HG02571 (cell line): ENCODE measurements around the gene UCN.
"Not testable (repeated sequence)": the region's sequence is repeated elsewhere in the genome, so short reads cannot be mapped to it uniquely, and the experiment has no call there.

Experiments used
- ATAC-seq: cut with Tn5 transposase; IDR thresholded peaks from one replicate; pipeline ENCODE4 v1.9.1; 2021; ENCODE audit warnings: mild to moderate bottlenecking, moderate library complexity; ENCODE audit not compliant: unreplicated experiment

Gene UCN

DNA sequence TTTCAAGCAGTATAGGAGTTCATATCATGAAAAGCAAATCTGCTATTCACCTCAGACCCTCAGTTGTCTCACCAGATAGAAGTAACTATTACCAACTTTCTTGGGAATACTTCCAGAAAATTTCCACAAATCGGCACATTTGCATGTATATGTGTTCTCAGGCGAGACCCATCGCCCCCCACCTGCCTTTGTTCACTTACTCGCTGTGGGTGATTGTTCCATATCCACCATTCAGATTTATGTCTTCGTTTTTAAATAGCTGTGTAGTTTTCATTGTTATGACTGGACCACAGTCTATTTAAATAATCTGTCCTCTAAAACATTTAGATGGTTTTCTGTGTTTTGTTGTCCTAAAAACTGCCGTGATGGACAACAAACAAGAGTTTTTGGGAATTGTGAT is 22.8 kb downstream of the UCN start:
- ATAC-seq, result no peak

DNA sequence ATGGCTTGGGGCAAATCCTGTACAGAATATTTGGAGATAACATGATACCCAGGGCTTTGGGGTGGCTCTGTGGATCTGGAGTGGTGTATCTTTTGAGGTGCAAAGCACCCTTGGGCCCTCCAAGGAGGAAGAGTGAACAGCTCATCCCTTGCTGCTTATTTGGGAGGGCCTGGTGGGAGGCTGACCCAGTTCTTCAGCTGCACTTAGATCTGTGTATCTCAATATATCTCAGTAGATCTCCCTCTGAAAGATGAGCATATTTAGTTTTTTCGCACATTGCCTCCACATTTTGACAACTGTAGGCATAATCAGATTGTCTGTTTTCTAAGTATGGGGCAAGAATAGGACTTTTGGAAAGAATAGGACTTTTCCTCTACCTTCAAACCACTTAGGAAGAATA is 23.2 kb downstream of the UCN start:
- no peak for ATAC-seq

DNA sequence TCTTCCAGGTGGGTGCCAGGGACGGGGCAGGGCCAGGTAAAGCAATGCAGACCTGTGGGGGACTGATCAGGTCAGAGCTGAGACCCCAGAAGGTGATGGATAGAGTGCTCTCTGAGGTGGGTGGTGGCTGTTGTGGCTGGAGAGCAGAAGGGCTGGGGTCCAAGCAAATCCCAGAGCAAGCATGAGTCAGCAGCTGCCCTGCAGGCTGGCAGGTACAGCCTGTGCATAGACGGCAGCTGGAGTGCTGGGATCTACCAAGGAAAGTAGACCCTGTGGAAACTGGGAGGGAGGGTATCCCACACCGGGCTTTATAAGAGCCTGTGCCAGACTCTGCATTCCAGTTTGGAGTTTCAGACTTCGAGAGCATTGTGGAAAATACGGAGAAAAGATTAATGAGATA is 25.4 kb downstream of the UCN start:
- ATAC-seq, result no peak

DNA sequence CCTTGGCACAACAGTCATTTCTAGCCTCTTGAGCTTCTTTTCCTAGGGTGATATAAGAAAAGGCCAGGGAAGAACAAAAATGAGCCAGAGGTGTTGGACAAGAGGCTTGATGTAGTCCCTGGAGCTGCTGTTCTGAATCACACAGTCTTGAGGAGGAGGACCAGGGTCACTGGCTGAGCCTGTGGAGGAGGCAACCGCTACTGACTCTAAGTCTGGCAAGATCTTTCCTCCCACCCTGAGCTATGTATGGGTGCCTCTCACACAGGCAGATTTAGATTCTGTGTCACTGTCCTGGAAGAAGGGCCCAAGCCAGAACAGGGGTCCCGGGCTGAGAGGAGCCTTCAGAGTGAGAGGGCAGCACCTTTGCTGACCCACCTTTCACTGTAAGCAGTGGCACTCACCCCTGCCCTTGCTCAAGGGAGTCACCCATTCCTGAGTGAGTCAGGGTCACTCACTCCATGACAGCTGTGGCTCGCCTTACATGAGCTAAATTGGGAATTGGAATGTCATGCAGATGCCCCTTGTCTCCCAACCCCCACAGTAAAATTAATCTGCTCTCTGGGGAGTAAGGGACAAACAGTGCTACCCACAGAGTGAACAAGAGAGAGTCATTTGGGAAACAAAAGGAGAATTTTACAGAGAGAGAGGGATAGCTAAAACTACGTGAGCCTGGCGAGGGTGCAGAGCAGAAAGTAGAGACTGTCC is 26.2 kb downstream of the UCN start, which contains the start of gene TRIM54:
TRIM54 (plus strand) TSS at position 575 of the 705 bp plus-strand sequence. CDS start 303 bp downstream, outside the sequence.
- ATAC-seq, result no peak

DNA sequence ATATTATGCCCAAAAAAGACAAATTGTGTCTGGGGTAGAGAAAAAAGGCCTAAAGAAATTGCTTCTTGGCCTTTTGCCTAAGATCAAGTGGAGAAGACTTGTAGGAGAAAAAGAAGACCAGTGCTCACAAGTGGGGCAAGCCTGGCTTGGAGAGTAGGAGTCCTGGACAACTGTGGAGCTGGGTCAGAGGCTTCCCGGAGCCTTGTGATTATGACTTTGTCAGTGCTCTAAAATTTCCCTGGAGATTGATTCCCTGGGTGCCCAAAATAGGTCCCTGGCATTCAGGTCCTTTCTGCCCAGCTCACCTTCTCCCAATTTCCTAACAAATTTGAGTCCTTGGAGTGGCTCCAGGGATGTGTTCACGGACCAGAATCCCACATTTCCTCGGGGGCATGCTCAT is 26.8 kb downstream of the UCN start:
- no peak for ATAC-seq

DNA sequence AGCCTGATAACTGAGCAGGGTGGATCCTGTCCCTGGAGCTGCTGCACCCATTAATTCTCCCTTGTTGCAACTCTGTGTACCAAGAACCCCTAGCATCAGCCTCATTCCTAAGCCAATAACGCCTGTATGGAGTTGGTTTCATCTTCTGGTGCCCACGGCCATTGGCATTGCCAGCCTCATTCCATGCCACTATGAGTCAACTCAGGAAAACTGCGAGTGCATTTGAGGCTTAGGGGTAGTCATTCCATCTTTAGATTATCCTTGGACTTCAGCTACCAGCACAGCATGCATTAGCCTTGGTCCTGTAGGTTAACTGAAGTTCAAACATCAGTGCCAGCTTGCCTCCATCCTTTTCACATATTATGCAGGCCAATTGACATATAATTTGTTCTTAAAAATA is 27.4 kb downstream of the UCN start:
- ATAC-seq, result no peak

DNA sequence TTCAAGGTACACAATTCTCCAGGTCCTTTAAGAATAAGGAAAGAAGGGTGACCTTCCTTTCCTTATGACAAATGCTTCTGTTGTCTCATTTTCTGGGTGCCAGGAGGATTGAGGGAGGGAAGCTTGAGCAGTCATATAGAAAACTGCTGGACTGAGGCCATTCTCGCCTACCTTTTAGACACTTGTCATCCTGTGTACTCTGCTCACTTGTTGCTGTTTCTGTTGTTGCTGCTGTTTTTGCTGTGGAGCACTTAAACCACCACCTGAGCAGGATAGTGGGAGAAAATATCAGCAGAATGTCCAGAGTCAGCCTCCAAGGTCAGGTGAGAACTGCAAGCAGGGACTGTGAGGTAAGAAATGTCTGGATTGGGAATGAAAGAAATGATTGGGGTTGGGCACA is 30.2 kb downstream of the UCN start:
- no peak for ATAC-seq

DNA sequence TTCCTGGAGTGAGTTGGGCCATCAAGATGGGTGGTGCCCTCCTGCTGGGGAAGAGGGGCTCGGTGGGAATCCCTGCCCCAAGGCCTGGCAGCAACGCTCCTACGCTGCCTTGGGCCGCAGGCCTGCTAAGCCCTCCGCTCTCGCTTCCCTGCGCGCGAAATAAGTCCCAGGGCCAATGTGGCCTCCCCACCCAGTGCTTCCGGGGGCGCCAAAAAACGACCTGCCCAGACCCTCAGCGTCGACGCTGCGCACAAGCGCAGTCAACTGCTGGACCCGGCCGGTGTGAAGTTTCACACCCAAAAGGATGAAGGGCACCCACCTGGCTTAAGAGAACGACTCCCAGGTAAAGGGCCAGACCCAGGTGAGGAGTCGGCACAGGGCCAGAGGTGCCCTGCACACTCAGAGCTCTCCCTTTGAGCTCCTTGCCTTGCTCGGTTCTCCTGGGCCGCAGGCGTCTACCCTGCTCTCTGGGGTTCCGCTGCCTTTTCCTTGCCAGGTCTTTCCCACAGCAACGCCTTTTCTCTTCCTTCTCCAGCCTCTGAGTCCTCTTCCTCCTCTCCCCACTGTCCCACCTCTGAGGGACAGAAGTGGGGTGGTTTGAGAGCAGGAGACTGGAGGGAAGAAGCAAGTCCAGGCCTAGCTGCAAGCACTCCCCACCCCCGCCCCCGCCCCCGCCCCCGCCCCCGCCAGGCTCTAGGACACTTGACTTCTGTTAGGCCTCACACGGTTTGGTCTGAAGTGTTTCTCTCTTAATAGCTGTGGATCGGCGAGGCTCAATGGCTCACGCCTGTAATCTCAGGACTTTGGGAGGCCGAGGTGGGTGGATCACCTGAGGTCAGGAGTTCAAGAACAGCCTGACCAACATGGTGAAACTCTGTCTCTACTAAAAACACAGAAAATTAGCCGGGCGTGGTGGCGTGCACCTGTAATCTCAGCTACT is 32.8 kb downstream of the UCN start, which contains the start of gene DNAJC5G:
DNAJC5G (plus strand) TSS at position 223 of the 940 bp plus-strand sequence. CDS start 1,296 bp downstream, outside the sequence.
- no peak for ATAC-seq

DNA sequence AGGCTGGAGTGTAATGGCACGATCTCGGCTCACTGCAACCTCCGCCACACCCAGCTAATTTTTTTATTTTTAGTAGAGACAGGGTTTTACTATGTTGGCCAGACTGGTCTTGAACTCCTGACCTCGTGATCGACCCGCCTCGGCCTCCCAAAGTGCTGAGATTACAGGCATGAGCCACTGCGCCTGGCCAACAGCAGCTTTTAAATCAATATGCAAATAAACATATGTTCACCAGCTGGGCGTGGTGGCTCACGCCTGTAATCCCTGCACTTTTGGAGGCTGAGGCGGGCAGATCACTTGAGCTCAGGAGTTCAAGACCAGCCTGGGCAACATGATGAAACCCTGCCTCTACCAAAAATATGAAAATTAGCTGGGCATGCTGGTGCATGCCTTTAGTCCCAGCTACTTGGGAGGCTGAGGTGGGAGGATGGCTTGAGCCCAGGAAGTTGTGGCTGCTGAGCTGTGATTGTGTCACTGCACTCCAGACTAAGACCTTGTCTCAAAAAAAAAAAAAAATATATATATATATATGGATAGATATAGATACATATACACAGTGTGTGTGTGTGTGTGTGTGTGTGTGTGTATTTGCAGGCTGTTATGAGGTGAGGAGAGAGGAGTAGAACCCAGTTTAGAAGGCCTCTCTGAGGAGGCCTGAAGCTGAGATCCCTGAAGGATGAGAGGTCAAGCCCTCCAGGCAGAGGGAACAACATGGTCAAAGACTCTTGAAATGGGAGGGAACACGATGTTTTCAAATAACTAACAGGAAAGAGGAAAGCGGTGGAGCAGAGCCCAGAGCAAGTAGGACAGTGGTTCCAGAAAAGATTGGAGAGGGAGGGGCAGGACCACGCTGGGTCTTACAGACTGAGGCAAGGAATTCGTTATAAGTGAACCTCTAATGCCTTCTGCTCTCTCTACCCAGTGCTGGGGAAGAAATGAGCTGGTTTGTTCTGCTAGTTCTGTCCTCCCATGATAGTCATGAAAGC is 35.4 kb downstream of the UCN start:
- ATAC-seq, result not testable (repeated sequence)

DNA sequence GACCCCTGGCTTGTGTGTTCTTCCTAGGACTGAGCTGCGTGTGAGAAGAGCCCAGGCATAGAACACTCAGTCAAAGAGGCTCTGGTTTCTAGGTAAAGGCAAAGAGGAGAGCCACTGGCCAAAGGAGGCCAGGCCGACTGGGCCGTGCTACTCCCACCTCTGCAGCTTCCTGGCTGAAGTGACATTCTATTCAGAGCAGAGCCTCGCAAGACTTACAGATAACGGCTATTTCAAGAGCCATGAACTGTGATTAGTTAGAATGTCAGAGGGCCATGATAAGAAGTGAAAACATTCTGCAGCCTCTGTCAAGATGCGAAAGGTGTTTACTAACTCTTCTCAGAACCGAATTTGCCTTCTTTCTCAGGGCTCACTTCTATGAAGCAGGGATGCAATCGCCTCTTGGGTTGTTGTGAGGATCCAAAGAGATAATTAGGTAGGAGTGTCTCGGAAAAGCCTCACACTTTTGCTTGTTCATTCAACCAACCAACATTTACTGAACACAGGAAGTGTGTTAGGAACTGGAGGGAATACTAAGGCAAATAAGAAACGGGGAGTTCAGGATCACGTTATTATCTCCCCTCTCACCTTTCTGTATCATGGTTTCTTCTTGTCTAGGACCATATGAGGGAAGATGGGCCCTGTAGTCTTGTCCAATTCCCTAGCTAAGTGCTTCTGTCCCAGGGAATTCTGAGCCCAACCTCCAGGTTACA is 36.5 kb downstream of the UCN start:
- no peak for ATAC-seq

DNA sequence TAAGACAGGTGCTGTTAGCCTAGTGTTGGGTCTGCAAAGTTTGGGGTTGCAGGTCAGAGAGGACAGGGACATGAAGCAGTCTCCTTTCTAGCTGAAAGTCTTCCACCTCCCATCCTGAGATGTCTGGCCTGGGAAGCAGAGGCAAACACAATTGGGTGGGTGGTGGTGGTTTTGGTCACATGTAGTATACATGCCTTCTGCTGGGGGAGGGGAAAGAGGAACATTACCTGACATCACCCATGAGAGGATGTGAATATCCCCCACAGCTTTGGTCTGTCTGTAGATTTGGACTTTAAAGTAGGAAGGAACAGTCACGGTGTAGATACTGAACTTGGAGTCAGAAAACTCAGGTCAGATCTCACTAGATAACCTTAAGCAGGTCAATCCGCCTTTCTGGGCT is 37.6 kb downstream of the UCN start:
- ATAC-seq, result no peak

DNA sequence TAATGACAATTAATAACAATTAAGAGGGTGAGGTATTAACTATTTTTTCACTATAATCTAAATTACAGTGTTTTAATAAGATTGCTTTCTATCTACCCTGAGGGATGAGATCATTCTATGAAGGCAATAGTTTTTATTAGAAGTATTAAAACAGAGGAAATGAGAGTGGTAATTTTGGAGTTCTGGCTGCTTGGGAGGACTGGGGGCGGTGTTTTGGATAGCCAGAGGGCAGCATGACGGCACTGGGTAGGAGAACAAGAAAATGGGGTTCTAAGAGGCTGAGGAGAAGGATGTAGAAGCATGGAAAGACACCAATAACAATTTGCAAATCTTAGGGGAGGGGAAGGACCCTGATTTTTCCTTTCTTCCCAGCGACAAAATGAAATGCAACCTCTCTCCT is 38.1 kb downstream of the UCN start:
- ATAC-seq, result no peak

DNA sequence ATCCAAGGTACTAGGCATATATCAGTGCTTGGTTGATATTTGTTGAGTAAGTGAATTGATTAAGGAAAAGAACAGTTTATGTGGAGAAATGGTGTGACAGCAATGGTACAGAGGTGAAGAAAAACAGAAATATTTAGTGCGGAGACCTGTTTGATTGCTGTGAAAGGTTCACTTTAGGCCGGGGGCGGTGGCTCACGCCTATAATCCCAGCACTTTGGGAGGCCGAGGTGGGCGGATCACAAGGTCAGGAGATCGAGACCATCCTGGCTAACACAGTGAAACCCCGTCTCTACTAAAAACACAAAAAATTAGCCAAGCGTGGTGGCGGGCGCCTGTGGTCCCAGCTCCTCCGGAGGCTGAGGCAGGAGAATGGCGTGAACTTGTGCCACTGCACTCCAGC is 39.9 kb downstream of the UCN start:
- not testable (repeated sequence) for ATAC-seq

DNA sequence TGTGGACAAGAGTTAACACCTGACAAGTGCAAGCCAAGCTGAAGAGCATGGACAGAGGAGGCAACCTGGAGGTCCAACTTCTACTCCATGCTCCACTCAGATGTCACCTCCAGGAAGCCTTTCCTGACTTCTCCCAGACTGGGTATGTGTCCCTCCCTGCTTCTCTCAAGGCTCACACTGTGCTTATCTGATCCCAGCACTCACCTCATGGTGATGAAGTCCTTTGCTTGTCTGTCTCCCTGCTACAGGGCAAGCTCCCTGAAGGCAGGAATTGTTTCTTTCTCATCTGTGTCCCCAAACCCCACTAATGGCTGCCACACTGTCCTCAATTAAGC is 42.7 kb downstream of the UCN start:
- ATAC-seq, result no peak

DNA sequence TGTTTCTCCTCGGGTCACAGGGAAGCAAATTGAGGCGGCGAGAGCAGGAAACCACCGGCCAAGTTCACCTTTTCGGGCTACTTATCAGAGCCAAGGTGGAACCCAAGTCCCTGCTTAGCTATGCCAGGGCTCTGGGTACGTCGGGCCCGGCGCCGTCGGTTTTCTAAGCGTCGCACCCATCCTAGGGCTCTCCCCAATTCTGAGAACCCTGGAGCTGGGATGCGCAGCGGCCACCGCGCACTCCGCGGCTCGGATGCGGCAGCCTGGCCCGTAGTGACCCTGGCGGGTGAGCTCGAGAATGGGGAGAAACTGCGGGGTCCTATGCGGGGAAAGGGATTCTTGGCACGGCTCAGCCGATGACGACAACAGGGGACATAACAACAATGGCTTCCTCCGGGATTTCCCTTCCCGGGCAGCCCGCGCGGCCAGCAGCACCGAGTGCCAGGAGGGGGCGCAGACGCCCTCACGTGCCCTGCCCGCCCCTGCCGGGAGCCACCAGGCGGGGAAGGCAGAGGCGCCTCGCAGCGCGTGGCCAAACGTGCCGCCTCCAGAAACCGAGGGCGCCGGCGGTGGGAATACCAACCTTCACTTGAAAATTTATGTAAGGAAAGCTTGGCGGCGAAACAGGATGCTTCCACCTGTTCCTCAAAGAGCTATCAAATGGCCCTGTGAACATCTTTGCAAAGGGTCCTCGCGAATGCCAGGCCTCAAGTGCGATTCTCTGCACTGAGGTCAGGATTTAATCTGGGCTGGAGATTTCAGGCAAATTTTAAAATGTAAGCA is 43.3 kb downstream of the UCN start:
- ATAC-seq, result no peak

DNA sequence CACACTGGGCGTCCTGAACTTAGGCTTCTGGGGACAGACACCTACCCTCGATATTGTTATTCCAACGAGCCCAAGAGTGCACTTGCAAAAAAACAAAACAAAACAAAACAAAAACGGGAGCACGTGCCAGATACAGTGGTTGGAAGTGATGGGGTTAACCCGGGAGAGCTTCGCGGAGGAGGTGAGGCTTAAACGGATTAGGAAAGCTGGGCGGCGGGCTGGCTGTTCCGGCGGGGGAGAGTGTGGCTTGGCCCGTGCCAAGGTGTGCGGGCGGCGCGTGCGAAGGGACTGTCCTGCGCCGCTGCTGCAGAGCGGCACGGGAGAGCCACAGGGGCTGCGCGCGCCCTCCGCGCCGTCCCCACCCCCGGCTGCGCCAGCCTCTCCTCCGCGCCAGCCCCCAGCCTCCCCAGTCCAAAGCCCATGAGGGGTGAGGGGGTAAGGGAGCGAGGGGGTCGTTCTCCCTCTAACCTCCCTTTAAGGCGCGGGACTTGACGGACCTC is 43.9 kb downstream of the UCN start:
- ATAC-seq, result no peak

DNA sequence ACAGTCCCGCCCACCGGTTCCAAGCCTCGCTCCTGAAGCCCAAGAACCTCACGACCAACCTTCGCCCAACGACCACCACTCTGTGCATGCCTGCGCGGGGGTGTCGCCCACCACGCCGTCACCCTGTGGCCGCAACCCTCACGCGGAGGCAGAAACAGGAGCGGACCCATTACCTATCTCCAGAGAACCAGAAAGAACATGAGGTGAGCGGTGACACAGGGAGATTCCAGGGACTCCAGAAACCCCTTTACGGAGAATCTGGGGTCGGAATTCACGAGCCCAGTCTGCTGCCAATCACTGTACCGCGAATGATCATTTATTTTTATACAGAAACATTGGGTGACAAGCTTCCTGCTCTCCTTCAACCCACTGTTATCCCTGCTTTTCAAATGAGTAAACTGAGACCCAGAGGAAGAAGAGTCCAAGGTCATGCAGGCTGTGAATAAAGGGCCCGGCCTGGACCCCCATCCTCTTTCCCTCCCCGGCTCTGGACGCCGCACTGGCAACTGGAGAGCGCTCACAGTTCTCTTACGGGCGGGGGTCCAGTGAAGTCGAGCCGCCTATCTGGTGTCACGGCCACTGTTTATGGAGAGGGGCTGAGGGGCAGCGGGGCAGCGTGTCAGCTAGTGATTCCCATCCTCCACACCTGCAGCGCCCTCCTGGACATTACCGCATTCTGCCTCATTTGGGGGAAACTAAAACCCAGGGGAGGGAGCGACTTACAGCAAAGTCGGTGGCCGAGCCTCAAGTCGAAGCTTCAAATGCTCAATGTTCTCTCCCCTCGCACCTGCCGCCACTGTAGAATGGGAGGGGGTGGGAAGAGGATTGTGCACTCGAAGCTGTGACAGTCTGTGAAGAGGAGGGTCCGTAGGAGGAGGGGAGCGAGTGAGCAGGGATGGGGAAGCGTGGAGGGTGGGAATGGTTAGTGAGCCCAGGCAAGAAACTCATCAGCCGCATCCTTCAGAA is 44.7 kb downstream of the UCN start:
- no peak for ATAC-seq
